B cell (primary cell): ENCODE data around the gene OVCA2.

Source experiments
- CTCF ChIP-seq: fragments of 200-600 bp; IDR thresholded peaks from one replicate; pipeline ENCODE4 v1.8.0; 2022; ENCODE audit warnings: antibody characterized with exemption, mild to moderate bottlenecking
- EZH2 ChIP-seq: IDR thresholded peaks from 2 replicates; pipeline ENCODE4 v1.6.1; 2012; ENCODE audit warnings: borderline replicate concordance, low read depth, mild to moderate bottlenecking, moderate library complexity, low read length; ENCODE audit not compliant: insufficient read depth, poor library complexity, severe bottlenecking

- TF ChIP-seq CTCF (peak; percentile 59), EZH2 (no peak)
Observed at GRCh38 chr17:2041561-2042389, at the start of gene OVCA2.
